Activated gamma-delta T cell treated with Interleukin-2 at 50 U/mL for 16 hours (primary cell): ENCODE data around the gene DSTN.

Experiments used
- DNase-seq: peaks from one replicate; pipeline ENCODE4 v3.0.0-alpha.2; 2020

Gene DSTN

GRCh38 chr20:17555106-17555505 lies 14.8 kb upstream of the DSTN start:
- no peak for DNase-seq

GRCh38 chr20:17556837-17557674 lies 12.8 kb upstream of the DSTN start:
- DNase-seq, result no peak

GRCh38 chr20:17557675-17558006 lies 12.2 kb upstream of the DSTN start:
- DNase-seq, result no peak

- no peak for DNase-seq
These were observed 11.5 kb upstream of the DSTN start for GRCh38 chr20:17558154-17558940.

GRCh38 chr20:17558941-17559304 lies 11.0 kb upstream of the DSTN start:
- no peak for DNase-seq

- no peak for DNase-seq
These were observed 10.5 kb upstream of the DSTN start for GRCh38 chr20:17559338-17559737.

- no peak for DNase-seq
These were observed 9.4 kb upstream of the DSTN start for GRCh38 chr20:17560344-17561074.

- no peak for DNase-seq
These were observed 7.0 kb upstream of the DSTN start for GRCh38 chr20:17562804-17563305.

GRCh38 chr20:17565169-17565845 lies 4.6 kb upstream of the DSTN start:
- no peak for DNase-seq

- no peak for DNase-seq
These were observed 3.5 kb upstream of the DSTN start for GRCh38 chr20:17566345-17566744.

GRCh38 chr20:17568045-17568788 lies 1.7 kb upstream of the DSTN start:
- DNase-seq, result no peak

GRCh38 chr20:17568972-17569521 lies 828 bp upstream of the DSTN start:
- no peak for DNase-seq

GRCh38 chr20:17570347-17571152 lies 675 bp downstream of the DSTN start:
- no peak for DNase-seq

GRCh38 chr20:17571153-17571527 lies 1.3 kb downstream of the DSTN start:
- no peak for DNase-seq

GRCh38 chr20:17572034-17572638 lies 2.3 kb downstream of the DSTN start:
- no peak for DNase-seq

GRCh38 chr20:17573463-17573862 lies 3.6 kb downstream of the DSTN start:
- no peak for DNase-seq

- DNase-seq, result no peak
These were observed 6.3 kb downstream of the DSTN start for GRCh38 chr20:17576215-17576614.

- no peak for DNase-seq
These were observed 9.6 kb downstream of the DSTN start for GRCh38 chr20:17579369-17580039.

GRCh38 chr20:17580895-17581294 lies 11.0 kb downstream of the DSTN start:
- DNase-seq, result no peak

GRCh38 chr20:17583126-17583525 lies 13.3 kb downstream of the DSTN start:
- DNase-seq, result no peak
